Fibroblast of villous mesenchyme (primary cell): ENCODE data around the gene KRTAP4-8. TPM values are rescaled to one million over a fixed set of nuclear protein-coding genes. Genes with fewer than 3 reads are reported as not detected.
"Not testable (repeated sequence)": the region's sequence is repeated elsewhere in the genome, so short reads cannot be mapped to it uniquely, and the experiment has no call there.

Source experiments
- DNase-seq: peaks from one replicate; pipeline ENCODE4 v3.0.0-alpha.2; 2010; ENCODE audit warnings: low read depth
- H3K4me3 ChIP-seq: 2 replicates; pipeline ENCODE4 v1.5.1; 2011; ENCODE audit warnings: low read depth, mild to moderate bottlenecking, low read length
- CTCF ChIP-seq: IDR thresholded peaks from 2 replicates; pipeline ENCODE4 v1.5.1; 2012; ENCODE audit warnings: low read depth, mild to moderate bottlenecking, low read length; ENCODE audit not compliant: insufficient read depth
- total RNA-seq: library from RNA; depleted of rRNA; stranded (reverse); fragments of >200 nt; gene quantifications from 2 replicates; pipeline ENCODE4 v1.2.3, GENCODE V29; 2012

Gene KRTAP4-8
- not detected in 2 replicates for total RNA-seq

- TF ChIP-seq CTCF: no peak
- no peak within 1 kb of the TSS for H3K4me3 ChIP-seq
Measured at GRCh38 chr17:41098042-41098441, at the start of gene KRTAP4-8. Gene KRTAP4-8, minus strand, starts transcription at chr17:41098142. Its CDS starts 58 bp downstream, at chr17:41098084.

GRCh38 chr17:41145261-41145660, 47.3 kb upstream of the KRTAP4-8 start:
- H3K4me3 ChIP-seq: no peak overlapping the region
- no peak for DNase-seq
- TF ChIP-seq CTCF: no peak

More at GRCh38 chr17:41098042-41098441, at the start of gene KRTAP4-8:
- no peak for DNase-seq

GRCh38 chr17:41144846-41145245, 46.9 kb upstream of the KRTAP4-8 start:
- TF ChIP-seq CTCF: no peak
- H3K4me3 ChIP-seq: no peak overlapping the region
- DNase-seq: no peak

- no peak for TF ChIP-seq CTCF
- H3K4me3 ChIP-seq: no peak overlapping the region
- DNase-seq: no peak
Measured at GRCh38 chr17:41141361-41141760, 43.4 kb upstream of the KRTAP4-8 start.

GRCh38 chr17:41140360-41141131, 42.6 kb upstream of the KRTAP4-8 start, which contains the start of gene KRTAP4-6:
Gene KRTAP4-6, minus strand, starts transcription at chr17:41140544. Its CDS starts 57 bp downstream, at chr17:41140487.
- no peak within 1 kb of the TSS for H3K4me3 ChIP-seq
- no peak for TF ChIP-seq CTCF
- DNase-seq: peak; percentile 15

GRCh38 chr17:41139865-41140264, 41.9 kb upstream of the KRTAP4-8 start:
- not testable (repeated sequence) for DNase-seq

GRCh38 chr17:41133880-41134735, 36.2 kb upstream of the KRTAP4-8 start:
- H3K4me3 ChIP-seq: no peak overlapping the region
- TF ChIP-seq CTCF: no peak
- DNase-seq: no peak

More at GRCh38 chr17:41139865-41140264, 41.9 kb upstream of the KRTAP4-8 start:
- H3K4me3 ChIP-seq: not testable (repeated sequence)
